Inferior parietal cortex (tissue), 1 donor: ENCODE data around the gene FRS2.

Source experiments
- DNase-seq: peaks from one replicate; pipeline ENCODE4 v3.0.0-alpha.2; 2016; ENCODE audit errors: extremely low spot score

Gene FRS2

GRCh38 chr12:69623970-69624369 is 153.8 kb downstream of the FRS2 start:
- DNase-seq = peak; percentile 49

- no peak for DNase-seq
These were observed 157.3 kb downstream of the FRS2 start for GRCh38 chr12:69627501-69627900.
